Smooth muscle cell (in vitro differentiated cells): Measurements from ENCODE around the gene FSTL4. TPM values are rescaled to one million over a fixed set of nuclear protein-coding genes. Genes with fewer than 3 reads are reported as not detected.

Source experiments
- DNase-seq: peaks from one replicate; lab custom pipeline; 2025; ENCODE audit not compliant: unreplicated experiment; lab: John Stamatoyannopoulos, UW
- H2AFZ ChIP-seq: fragments of 200-600 bp; sonication (generic); 2 replicates; pipeline ENCODE4 v1.6.0; 2016; ENCODE audit warnings: antibody characterized with exemption, low read depth, mild to moderate bottlenecking
- H3F3A ChIP-seq: fragments of 200-600 bp; sonication (generic); 2 replicates; pipeline ENCODE4 v1.6.0; 2017; ENCODE audit warnings: antibody characterized with exemption, low read depth
- H3K27ac ChIP-seq: fragments of 200-600 bp; sonication (generic); 2 replicates; pipeline ENCODE4 v1.5.1; 2016; ENCODE audit warnings: low read depth, mild to moderate bottlenecking
- H3K27me3 ChIP-seq: fragments of 200-600 bp; sonication (generic); 2 replicates; pipeline ENCODE4 v1.6.1; 2016; ENCODE audit warnings: low read depth, mild to moderate bottlenecking
- H3K36me3 ChIP-seq: fragments of 200-600 bp; sonication (generic); 2 replicates; pipeline ENCODE4 v1.5.1; 2016; ENCODE audit warnings: low read depth
- H3K4me1 ChIP-seq: fragments of 200-600 bp; sonication (generic); 2 replicates; pipeline ENCODE4 v1.5.1; 2016; ENCODE audit warnings: low read depth
- H3K4me2 ChIP-seq: fragments of 200-600 bp; sonication (generic); 2 replicates; pipeline ENCODE4 v1.6.0; 2016; ENCODE audit warnings: mild to moderate bottlenecking
- H3K4me3 ChIP-seq: fragments of 200-600 bp; sonication (generic); 2 replicates; pipeline ENCODE4 v1.5.1; 2016; ENCODE audit warnings: mild to moderate bottlenecking
- H3K79me2 ChIP-seq: fragments of 200-600 bp; sonication (generic); 2 replicates; pipeline ENCODE4 v1.6.0; 2016; ENCODE audit warnings: low read depth, mild to moderate bottlenecking
- H3K9ac ChIP-seq: fragments of 200-600 bp; sonication (generic); 2 replicates; pipeline ENCODE4 v1.6.0; 2016; ENCODE audit warnings: low read depth
- H3K9me3 ChIP-seq: fragments of 200-600 bp; sonication (generic); replicated peaks from 2 replicates; pipeline ENCODE4 v1.5.1; 2016; ENCODE audit warnings: low read depth
- H4K20me1 ChIP-seq: fragments of 200-600 bp; sonication (generic); 2 replicates; pipeline ENCODE4 v1.6.0; 2016; ENCODE audit warnings: low read depth
- WGBS: methylation state at CpG from one replicate; pipeline ENCODE4 v1.1.7; 2016; ENCODE audit warnings: low lambda C conversion rate; 5-methylcytosine and 5-hydroxymethylcytosine counted together
- polyA plus RNA-seq: library from polyadenylated mRNA; unstranded; fragments of >200 nt; fragmentation: Nextera tagmentation; extraction: Ambion mirVana; gene quantifications from 2 replicates; pipeline ENCODE4 v1.2.1, GENCODE V29; 2016
- total RNA-seq: library from RNA; depleted of rRNA; stranded (reverse); fragments of >200 nt; gene quantifications from 2 replicates; pipeline ENCODE4 v1.2.3, GENCODE V29; 2014
- TF ChIP-seq, protein P1 (sequence below): fragments of 200-600 bp; sonication (generic); IDR thresholded peaks from 2 replicates; pipeline ENCODE4 v1.5.1; 2017; ENCODE audit warnings: borderline replicate concordance, mild to moderate bottlenecking, antibody characterized with exemption; ENCODE audit not compliant: insufficient read depth, poor library complexity, severe bottlenecking

The FSTL4 gene
- total and polyA plus RNA-seq, 2 experiments from 2014 or later = 0.49 TPM; not detected in 1

DNA sequence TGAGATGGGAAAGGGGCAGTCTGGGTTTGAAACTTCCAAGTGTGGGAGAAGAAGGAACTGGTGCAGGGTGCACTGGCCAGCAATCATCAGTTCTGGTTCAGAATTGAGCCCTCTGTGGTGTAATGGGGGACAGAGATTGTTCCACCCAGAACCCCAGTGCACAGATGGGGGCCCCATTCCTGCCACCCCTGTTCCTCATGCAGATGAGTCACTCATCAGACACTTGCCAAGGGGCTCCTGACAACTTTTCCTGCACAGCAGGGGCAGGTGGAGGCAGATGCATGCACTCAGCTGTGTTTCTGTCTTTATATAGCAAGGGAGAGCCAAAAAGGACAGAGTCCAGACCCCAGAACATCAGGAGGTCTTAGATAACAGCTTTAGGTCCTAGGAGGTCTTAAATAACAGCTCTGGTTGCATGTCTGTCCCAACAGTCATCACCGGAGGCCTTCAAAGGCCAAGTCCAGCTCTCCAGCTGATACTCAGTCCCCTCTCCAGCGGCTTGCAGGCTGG lies 307.6 kb downstream of the FSTL4 start:
- no peak overlapping the region for H3K4me2 ChIP-seq
- TF ChIP-seq, protein P1, sequence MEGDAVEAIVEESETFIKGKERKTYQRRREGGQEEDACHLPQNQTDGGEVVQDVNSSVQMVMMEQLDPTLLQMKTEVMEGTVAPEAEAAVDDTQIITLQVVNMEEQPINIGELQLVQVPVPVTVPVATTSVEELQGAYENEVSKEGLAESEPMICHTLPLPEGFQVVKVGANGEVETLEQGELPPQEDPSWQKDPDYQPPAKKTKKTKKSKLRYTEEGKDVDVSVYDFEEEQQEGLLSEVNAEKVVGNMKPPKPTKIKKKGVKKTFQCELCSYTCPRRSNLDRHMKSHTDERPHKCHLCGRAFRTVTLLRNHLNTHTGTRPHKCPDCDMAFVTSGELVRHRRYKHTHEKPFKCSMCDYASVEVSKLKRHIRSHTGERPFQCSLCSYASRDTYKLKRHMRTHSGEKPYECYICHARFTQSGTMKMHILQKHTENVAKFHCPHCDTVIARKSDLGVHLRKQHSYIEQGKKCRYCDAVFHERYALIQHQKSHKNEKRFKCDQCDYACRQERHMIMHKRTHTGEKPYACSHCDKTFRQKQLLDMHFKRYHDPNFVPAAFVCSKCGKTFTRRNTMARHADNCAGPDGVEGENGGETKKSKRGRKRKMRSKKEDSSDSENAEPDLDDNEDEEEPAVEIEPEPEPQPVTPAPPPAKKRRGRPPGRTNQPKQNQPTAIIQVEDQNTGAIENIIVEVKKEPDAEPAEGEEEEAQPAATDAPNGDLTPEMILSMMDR = no peak
- peaks cover 4% of the 10 kb centered on the region for H3K27me3 ChIP-seq
- no peak overlapping the region for H3K27ac ChIP-seq
- H3F3A ChIP-seq = no peaks in the 10 kb centered on the region
- no peaks in the 10 kb centered on the region for H3K79me2 ChIP-seq
- H3K4me1 ChIP-seq = no peaks in the 10 kb centered on the region
- no peaks in the 10 kb centered on the region for H3K9me3 ChIP-seq
- H3K9ac ChIP-seq = no peak overlapping the region
- H3K36me3 ChIP-seq = no peaks in the 10 kb centered on the region
- no peak overlapping the region for H2AFZ ChIP-seq
- WGBS = 83% methylated on average over 2 of the region's 2 CpGs
- no peaks in the 10 kb centered on the region for H4K20me1 ChIP-seq
- no peak for DNase-seq
- no peak overlapping the region for H3K4me3 ChIP-seq

DNA sequence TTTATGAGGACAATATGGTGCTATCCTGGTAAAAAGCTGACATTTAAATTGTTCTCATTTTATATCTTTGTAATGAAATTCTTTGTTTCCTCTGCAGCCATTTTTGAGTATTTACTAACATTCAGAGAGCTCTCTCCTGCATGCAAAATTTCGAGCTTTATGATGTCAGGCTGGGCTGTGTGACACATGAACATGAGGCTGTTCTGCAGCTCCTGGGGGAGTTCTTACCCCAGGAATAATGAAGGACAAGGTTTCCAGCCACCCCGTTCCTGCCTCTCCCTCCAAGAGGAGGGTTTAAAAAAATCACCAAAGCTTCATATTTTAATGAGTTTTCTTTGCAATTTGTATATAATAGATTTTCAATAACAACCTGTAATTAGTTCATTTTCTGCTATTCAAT lies 308.2 kb downstream of the FSTL4 start:
- H3K27ac ChIP-seq = no peak overlapping the region
- H2AFZ ChIP-seq = no peak overlapping the region
- no peak overlapping the region for H3K4me2 ChIP-seq
- H3K4me3 ChIP-seq = no peak overlapping the region
- H3K36me3 ChIP-seq = no peaks in the 10 kb centered on the region
- H3K27me3 ChIP-seq = peaks cover 4% of the 10 kb centered on the region
- DNase-seq = no peak
- TF ChIP-seq, protein P1 = no peak
- H4K20me1 ChIP-seq = no peaks in the 10 kb centered on the region
- no peaks in the 10 kb centered on the region for H3K9me3 ChIP-seq
- no peaks in the 10 kb centered on the region for H3K4me1 ChIP-seq
- no peaks in the 10 kb centered on the region for H3K79me2 ChIP-seq
- no peaks in the 10 kb centered on the region for H3F3A ChIP-seq
- 74% methylated on average over 2 of the region's 2 CpGs for WGBS
- no peak overlapping the region for H3K9ac ChIP-seq

DNA sequence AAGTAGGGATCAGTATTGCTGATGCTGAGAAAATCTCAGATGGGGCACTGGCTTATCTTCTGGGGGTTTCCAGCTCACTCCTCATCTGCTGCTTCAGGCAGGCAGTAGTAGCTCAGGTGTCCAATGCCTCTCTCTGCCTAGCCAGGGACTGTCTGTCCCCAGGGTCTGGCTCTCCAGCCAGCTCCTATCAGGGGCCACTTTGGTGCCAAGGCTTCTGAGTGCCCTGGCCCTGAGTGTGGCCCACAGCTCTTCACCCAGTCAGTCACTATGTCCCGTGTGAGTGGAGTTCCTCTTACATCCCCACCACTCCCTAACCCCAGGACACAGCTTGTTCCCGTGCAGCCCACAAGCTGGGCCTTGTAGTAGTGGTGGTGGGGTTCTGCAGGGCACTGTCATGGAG lies 309.0 kb downstream of the FSTL4 start:
- H3K4me3 ChIP-seq = no peak overlapping the region
- no peak overlapping the region for H2AFZ ChIP-seq
- H3F3A ChIP-seq = no peaks in the 10 kb centered on the region
- H3K79me2 ChIP-seq = no peaks in the 10 kb centered on the region
- no peak overlapping the region for H3K27ac ChIP-seq
- H4K20me1 ChIP-seq = no peaks in the 10 kb centered on the region
- H3K4me2 ChIP-seq = no peak overlapping the region
- H3K4me1 ChIP-seq = no peaks in the 10 kb centered on the region
- peaks cover 4% of the 10 kb centered on the region for H3K27me3 ChIP-seq
- 88% methylated on average over 2 of the region's 2 CpGs for WGBS
- DNase-seq = no peak
- H3K36me3 ChIP-seq = no peaks in the 10 kb centered on the region
- no peaks in the 10 kb centered on the region for H3K9me3 ChIP-seq
- TF ChIP-seq, protein P1 = no peak
- H3K9ac ChIP-seq = no peak overlapping the region

DNA sequence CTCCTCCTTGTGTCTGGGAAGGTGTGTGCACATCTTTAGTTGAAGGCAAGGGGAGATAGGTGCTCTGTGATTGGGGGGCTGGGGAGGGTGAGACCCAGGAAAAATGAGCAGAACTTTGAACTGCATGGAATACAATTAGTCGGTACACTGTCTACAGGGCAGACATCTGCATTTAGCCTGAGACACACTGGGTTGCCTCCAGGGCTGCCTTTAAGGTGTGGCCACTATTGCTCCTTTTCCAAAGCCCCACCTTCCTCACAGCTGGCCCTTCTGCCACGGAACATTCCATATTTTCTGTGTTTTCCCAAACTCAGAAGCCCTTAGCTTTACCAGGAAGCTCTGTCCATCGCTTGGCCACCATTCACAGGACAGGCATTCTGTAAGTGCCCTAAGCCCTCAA lies 312.6 kb downstream of the FSTL4 start:
- no peaks in the 10 kb centered on the region for H3K36me3 ChIP-seq
- H3K4me1 ChIP-seq = no peaks in the 10 kb centered on the region
- no peak overlapping the region for H3K9ac ChIP-seq
- no peaks in the 10 kb centered on the region for H3K9me3 ChIP-seq
- no peaks in the 10 kb centered on the region for H4K20me1 ChIP-seq
- H3K4me3 ChIP-seq = no peak overlapping the region
- no peaks in the 10 kb centered on the region for H3F3A ChIP-seq
- no peak overlapping the region for H3K27ac ChIP-seq
- H3K27me3 ChIP-seq = peaks cover 4% of the 10 kb centered on the region
- no peak overlapping the region for H3K4me2 ChIP-seq
- 96% methylated on average over 3 of the region's 3 CpGs for WGBS
- TF ChIP-seq, protein P1 = no peak
- H2AFZ ChIP-seq = no peak overlapping the region
- no peak for DNase-seq
- H3K79me2 ChIP-seq = no peaks in the 10 kb centered on the region
